WTC11 (cell line): ENCODE results near the gene TMEM205. TPM values are rescaled to one million over a fixed set of nuclear protein-coding genes. Genes with fewer than 3 reads are reported as not detected.
"Not testable (repeated sequence)": the region's sequence is repeated elsewhere in the genome, so short reads cannot be mapped to it uniquely, and the experiment has no call there.

Experiments
- ATAC-seq: fragments of 200-7000 bp; cut with Tn5 transposase; 2 replicates; pipeline ENCODE4 v1.10.0; 2021; ENCODE audit warnings: mild to moderate bottlenecking, moderate library complexity
- CTCF ChIA-PET: fragments of 300-600 bp; sonication (Branson Sonifier 250); formaldehyde crosslinking; loops from one replicate; lab custom pipeline; 2021; ENCODE audit warnings: antibody characterized with exemption; lab: Charles Lee
- POLR2A ChIA-PET: fragments of 350-600 bp; sonication (Branson Sonifier 250); formaldehyde crosslinking; loops from one replicate; lab custom pipeline; 2021; ENCODE audit warnings: antibody characterized with exemption; lab: Charles Lee
- DNase-seq: peaks from one replicate; pipeline ENCODE4 v3.0.0; 2021; ENCODE audit warnings: low spot score
- H3K27ac Mint-ChIP-seq: 2 replicates; pipeline ENCODE4 v1.8.0; 2021; ENCODE audit warnings: mixed read lengths
- H3K27me3 Mint-ChIP-seq: 2 replicates; pipeline ENCODE4 v1.8.0; 2021; ENCODE audit warnings: low read depth, mild to moderate bottlenecking, moderate library complexity, mixed read lengths
- H3K36me3 Mint-ChIP-seq: 2 replicates; pipeline ENCODE4 v1.8.0; 2021; ENCODE audit warnings: mixed read lengths
- H3K4me1 Mint-ChIP-seq: 2 replicates; pipeline ENCODE4 v1.8.0; 2022; ENCODE audit warnings: mixed read lengths
- H3K4me3 Mint-ChIP-seq: 2 replicates; pipeline ENCODE4 v1.8.0; 2021; ENCODE audit warnings: mild to moderate bottlenecking, moderate library complexity, mixed read lengths
- H3K9me3 Mint-ChIP-seq: 2 replicates; pipeline ENCODE4 v1.8.0; 2021; ENCODE audit warnings: mixed read lengths
- CREB1 ChIP-seq: sonication (generic); formaldehyde crosslinking; IDR thresholded peaks from 2 replicates; pipeline ENCODE4 v1.8.0; 2023; ENCODE audit warnings: mild to moderate bottlenecking, missing genetic modification reagents
- CREM ChIP-seq: sonication (generic); formaldehyde crosslinking; IDR thresholded peaks from 2 replicates; pipeline ENCODE4 v1.8.1; 2022; ENCODE audit warnings: mild to moderate bottlenecking, missing genetic modification reagents, moderate library complexity
- ESRRA ChIP-seq: sonication (generic); formaldehyde crosslinking; IDR thresholded peaks from 2 replicates; pipeline ENCODE4 v1.8.1; 2022; ENCODE audit warnings: mild to moderate bottlenecking, missing genetic modification reagents, borderline replicate concordance
- IRF2 ChIP-seq: sonication (generic); formaldehyde crosslinking; IDR thresholded peaks from 2 replicates; pipeline ENCODE4 v1.8.0; 2022; ENCODE audit warnings: low read depth, missing genetic modification reagents, borderline replicate concordance
- OVOL2 ChIP-seq: fragments of 250-450 bp; sonication (Bioruptor Pico); IDR thresholded peaks from 2 replicates; pipeline ENCODE4 v1.9.0; 2021; ENCODE audit warnings: mild to moderate bottlenecking, borderline replicate concordance
- PRRX2 ChIP-seq: fragments of 250-450 bp; sonication (Bioruptor Pico); IDR thresholded peaks from 2 replicates; pipeline ENCODE4 v1.8.0; 2021; ENCODE audit warnings: mild to moderate bottlenecking
- total RNA-seq: library from RNA; stranded (reverse); gene quantifications from 3 replicates; pipeline ENCODE4 v1.2.3, GENCODE V29; 2021
- TF ChIP-seq, protein P1 (sequence below): fragments of 250-450 bp; sonication (Bioruptor Pico); IDR thresholded peaks from 2 replicates; pipeline ENCODE4 v1.9.0; 2021; ENCODE audit warnings: mild to moderate bottlenecking
- TF ChIP-seq, protein P2 (sequence below): sonication (generic); formaldehyde crosslinking; IDR thresholded peaks from 2 replicates; pipeline ENCODE4 v1.8.1; 2022; ENCODE audit warnings: low read depth, missing genetic modification reagents, borderline replicate concordance
- TF ChIP-seq, protein P3 (sequence below): sonication (generic); formaldehyde crosslinking; IDR thresholded peaks from 2 replicates; pipeline ENCODE4 v1.8.1; 2023; ENCODE audit warnings: mild to moderate bottlenecking, missing genetic modification reagents, moderate library complexity
- TF ChIP-seq, protein P4 (sequence below): fragments of 250-450 bp; sonication (Bioruptor Pico); IDR thresholded peaks from 2 replicates; pipeline ENCODE4 v1.8.0; 2021; ENCODE audit warnings: mild to moderate bottlenecking
- TF ChIP-seq, protein P5 (sequence below): sonication (generic); formaldehyde crosslinking; IDR thresholded peaks from 2 replicates; pipeline ENCODE4 v1.8.0; 2022; ENCODE audit warnings: mild to moderate bottlenecking, missing genetic modification reagents
- TF ChIP-seq, protein P6 (sequence below): sonication (generic); formaldehyde crosslinking; IDR thresholded peaks from 2 replicates; pipeline ENCODE4 v1.8.1; 2023; ENCODE audit warnings: mild to moderate bottlenecking, missing genetic modification reagents

The TMEM205 gene
- total RNA-seq, 1 experiment from 2014 or later: 69.9 TPM

DNA sequence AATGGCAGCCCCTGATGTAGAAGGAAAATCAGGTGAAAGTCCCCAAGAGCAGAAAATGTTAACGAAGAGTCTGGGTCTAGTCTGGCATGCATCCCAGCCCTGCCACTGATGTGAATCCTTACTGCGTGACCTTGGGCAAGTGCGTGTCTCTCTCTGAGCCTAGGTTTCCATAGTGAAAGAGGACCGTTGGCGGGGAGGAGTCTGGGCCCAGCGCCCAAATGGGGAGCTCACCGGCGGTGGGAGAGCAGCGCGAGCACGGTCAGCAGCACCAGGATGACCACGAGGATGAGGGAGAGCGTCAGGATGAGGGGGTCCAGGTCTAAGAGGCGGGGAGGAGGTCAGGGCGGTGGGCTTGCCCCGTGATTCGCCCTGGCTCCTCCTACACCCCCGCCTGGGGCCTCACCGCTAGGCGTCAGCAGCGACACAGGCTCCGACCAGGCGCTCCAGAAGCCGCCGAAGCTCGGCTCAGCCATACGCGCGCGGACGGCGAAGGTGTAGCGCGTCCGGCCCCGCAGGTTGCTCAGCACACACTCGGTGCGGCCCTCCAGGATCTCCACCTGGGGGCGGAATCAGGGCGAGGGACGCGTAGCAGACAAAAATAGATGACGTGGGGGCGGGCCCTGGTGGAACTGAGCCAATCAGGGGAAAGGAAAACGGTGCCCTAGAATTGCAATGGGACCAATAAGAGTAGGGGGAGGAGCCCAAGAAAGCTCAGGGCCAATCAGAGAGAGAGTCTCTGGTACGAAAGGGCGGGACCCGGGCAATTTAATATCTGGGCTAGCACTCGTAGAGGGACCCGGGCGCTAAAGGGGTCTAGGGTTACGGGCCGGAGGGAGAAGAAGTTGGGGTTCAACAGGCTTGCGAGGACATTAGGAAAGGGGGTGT is 34.8 kb upstream of the TMEM205 start (continued):
- TF ChIP-seq, protein P1, sequence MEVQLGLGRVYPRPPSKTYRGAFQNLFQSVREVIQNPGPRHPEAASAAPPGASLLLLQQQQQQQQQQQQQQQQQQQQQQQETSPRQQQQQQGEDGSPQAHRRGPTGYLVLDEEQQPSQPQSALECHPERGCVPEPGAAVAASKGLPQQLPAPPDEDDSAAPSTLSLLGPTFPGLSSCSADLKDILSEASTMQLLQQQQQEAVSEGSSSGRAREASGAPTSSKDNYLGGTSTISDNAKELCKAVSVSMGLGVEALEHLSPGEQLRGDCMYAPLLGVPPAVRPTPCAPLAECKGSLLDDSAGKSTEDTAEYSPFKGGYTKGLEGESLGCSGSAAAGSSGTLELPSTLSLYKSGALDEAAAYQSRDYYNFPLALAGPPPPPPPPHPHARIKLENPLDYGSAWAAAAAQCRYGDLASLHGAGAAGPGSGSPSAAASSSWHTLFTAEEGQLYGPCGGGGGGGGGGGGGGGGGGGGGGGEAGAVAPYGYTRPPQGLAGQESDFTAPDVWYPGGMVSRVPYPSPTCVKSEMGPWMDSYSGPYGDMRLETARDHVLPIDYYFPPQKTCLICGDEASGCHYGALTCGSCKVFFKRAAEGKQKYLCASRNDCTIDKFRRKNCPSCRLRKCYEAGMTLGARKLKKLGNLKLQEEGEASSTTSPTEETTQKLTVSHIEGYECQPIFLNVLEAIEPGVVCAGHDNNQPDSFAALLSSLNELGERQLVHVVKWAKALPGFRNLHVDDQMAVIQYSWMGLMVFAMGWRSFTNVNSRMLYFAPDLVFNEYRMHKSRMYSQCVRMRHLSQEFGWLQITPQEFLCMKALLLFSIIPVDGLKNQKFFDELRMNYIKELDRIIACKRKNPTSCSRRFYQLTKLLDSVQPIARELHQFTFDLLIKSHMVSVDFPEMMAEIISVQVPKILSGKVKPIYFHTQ (CRISPR knock-in tag): no peak
- TF ChIP-seq, protein P2, sequence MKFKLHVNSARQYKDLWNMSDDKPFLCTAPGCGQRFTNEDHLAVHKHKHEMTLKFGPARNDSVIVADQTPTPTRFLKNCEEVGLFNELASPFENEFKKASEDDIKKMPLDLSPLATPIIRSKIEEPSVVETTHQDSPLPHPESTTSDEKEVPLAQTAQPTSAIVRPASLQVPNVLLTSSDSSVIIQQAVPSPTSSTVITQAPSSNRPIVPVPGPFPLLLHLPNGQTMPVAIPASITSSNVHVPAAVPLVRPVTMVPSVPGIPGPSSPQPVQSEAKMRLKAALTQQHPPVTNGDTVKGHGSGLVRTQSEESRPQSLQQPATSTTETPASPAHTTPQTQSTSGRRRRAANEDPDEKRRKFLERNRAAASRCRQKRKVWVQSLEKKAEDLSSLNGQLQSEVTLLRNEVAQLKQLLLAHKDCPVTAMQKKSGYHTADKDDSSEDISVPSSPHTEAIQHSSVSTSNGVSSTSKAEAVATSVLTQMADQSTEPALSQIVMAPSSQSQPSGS: no peak
- peak; percentile 45; the same call in 1 of the 2 replicates for TF ChIP-seq CREB1
- TF ChIP-seq, protein P3, sequence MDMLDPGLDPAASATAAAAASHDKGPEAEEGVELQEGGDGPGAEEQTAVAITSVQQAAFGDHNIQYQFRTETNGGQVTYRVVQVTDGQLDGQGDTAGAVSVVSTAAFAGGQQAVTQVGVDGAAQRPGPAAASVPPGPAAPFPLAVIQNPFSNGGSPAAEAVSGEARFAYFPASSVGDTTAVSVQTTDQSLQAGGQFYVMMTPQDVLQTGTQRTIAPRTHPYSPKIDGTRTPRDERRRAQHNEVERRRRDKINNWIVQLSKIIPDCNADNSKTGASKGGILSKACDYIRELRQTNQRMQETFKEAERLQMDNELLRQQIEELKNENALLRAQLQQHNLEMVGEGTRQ: peak; percentile 58
- TF ChIP-seq, protein P4, sequence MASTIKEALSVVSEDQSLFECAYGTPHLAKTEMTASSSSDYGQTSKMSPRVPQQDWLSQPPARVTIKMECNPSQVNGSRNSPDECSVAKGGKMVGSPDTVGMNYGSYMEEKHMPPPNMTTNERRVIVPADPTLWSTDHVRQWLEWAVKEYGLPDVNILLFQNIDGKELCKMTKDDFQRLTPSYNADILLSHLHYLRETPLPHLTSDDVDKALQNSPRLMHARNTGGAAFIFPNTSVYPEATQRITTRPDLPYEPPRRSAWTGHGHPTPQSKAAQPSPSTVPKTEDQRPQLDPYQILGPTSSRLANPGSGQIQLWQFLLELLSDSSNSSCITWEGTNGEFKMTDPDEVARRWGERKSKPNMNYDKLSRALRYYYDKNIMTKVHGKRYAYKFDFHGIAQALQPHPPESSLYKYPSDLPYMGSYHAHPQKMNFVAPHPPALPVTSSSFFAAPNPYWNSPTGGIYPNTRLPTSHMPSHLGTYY (CRISPR knock-in tag): no peak
- TF ChIP-seq, protein P5, sequence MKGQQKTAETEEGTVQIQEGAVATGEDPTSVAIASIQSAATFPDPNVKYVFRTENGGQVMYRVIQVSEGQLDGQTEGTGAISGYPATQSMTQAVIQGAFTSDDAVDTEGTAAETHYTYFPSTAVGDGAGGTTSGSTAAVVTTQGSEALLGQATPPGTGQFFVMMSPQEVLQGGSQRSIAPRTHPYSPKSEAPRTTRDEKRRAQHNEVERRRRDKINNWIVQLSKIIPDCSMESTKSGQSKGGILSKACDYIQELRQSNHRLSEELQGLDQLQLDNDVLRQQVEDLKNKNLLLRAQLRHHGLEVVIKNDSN: 0 out of 2 replicates have a peak, but pooled peaks have one; percentile 42

DNA sequence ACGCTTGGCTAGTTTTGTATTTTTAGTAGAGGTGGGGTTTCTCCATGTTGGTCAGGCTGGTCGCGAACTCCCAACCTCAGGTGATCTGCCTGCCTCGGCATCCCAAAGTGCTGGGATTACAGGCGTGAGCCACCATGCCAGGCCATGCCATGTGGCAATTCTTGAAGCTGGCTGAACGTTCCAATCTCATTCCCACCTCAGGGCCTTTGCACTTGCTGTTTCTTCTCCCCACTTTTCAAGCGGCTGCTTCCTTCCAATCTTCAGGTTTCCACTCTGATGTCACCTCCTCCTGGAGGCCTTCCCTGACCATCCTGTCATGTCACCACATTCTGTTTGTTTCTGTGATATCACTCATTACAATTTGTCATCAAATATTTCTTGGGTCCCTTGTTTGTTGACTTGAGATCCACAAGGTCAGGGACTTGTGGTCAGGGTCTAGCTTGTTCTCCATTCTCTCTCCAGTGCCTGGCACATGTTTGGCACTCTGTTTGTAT is 33.8 kb upstream of the TMEM205 start:
- CTCF ChIA-PET: interaction anchor here (1.2 to 5.3 kb wide), 8 partner anchors 12 to 102 kb away, joined by 3 to 308 read pairs (median 33); partner anchors contain the start of genes ELAVL3, ODAD3, PRKCSH and RGL3
- Mint-ChIP-seq H3K4me3 (peak overlapping the region; percentile 91), H3K27ac (peak overlapping the region; percentile 100), H3K4me1 (peaks cover 38% of the 10 kb centered on the region), H3K36me3 (peaks cover 10% of the 10 kb centered on the region), H3K27me3 (peaks cover 3% of the 10 kb centered on the region; the same call in 1 of the 2 replicates), H3K9me3 (peaks cover 3% of the 10 kb centered on the region; the same call in 1 of the 2 replicates)
- no peak for ATAC-seq
- TF ChIP-seq, protein P6, sequence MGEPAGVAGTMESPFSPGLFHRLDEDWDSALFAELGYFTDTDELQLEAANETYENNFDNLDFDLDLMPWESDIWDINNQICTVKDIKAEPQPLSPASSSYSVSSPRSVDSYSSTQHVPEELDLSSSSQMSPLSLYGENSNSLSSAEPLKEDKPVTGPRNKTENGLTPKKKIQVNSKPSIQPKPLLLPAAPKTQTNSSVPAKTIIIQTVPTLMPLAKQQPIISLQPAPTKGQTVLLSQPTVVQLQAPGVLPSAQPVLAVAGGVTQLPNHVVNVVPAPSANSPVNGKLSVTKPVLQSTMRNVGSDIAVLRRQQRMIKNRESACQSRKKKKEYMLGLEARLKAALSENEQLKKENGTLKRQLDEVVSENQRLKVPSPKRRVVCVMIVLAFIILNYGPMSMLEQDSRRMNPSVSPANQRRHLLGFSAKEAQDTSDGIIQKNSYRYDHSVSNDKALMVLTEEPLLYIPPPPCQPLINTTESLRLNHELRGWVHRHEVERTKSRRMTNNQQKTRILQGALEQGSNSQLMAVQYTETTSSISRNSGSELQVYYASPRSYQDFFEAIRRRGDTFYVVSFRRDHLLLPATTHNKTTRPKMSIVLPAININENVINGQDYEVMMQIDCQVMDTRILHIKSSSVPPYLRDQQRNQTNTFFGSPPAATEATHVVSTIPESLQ (CRISPR knock-in tag): no peak
- TF ChIP-seq OVOL2 (CRISPR knock-in tag): no peak
- no peak for TF ChIP-seq PRRX2 (CRISPR knock-in tag)
- TF ChIP-seq ESRRA (CRISPR knock-in tag): no peak
- TF ChIP-seq CREM: no peak
- TF ChIP-seq IRF2 (CRISPR knock-in tag): no peak
- DNase-seq: no peak
- POLR2A ChIA-PET: interaction anchor here (0.6 to 5.9 kb wide), 2 partner anchors 41 to 101 kb away, joined by 3 to 115 read pairs; partner anchors contain the start of gene RGL3

DNA sequence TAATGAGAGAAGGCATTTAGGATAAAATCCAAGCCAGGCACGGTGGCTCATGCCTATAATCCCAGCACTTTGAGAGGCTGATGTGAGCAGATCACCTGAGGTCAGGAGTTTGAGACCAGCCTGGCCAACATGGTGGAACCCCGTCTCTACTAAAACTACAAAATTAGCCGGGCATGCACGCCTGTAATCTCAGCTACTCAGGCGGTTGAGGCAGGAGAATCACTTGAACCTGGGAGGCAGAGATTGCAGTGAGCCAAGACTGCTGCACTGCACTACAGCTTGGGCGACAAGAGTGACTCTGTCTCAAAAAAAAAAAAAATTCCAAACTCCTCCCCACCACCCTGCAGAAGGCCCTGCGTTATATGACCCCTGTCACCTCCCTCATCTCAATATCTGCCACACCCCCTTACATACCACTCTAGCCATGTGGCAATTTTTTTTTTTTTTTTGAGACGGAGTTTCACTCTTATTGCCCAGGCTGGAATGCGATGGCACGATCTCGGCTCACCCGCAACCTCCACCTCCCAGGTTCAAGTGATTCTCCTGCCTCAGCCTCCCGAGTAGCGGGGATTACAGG is 33.3 kb upstream of the TMEM205 start:
- POLR2A ChIA-PET: interaction anchor here (5.9 kb wide), 1 partner anchor 41 kb away, joined by 115 read pairs; the partner anchor contains the start of gene RGL3
- not testable (repeated sequence) for ATAC-seq, DNase-seq, H3K9me3 Mint-ChIP-seq, H3K27ac Mint-ChIP-seq, H3K27me3 Mint-ChIP-seq, H3K36me3 Mint-ChIP-seq
- CTCF ChIA-PET: interaction anchor here (0.7 to 3.3 kb wide), 5 partner anchors 12 to 103 kb away, joined by 3 to 52 read pairs (median 30); partner anchors contain the start of gene ELAVL3
- peak overlapping the region; percentile 91; the same call in 1 of the 2 replicates for H3K4me3 Mint-ChIP-seq
- peaks cover 35% of the 10 kb centered on the region for H3K4me1 Mint-ChIP-seq
